Activated naive CD4-positive, alpha-beta T cell (primary cell): Measurements from ENCODE around the gene SDK2.

Experiments used
- DNase-seq, 4 experiments: peaks; one replicate each; lab custom pipeline; 2025; lab: John Stamatoyannopoulos, UW

Gene SDK2

GRCh38 chr17:73506470-73507435 is 137.5 kb downstream of the SDK2 start:
- no peak for DNase-seq

- no peak for DNase-seq
Measured at GRCh38 chr17:73503560-73503959, 140.7 kb downstream of the SDK2 start.

GRCh38 chr17:73500414-73500999 is 143.7 kb downstream of the SDK2 start:
- no peak for DNase-seq

- no peak for DNase-seq
Measured at GRCh38 chr17:73498886-73499554, 145.2 kb downstream of the SDK2 start.

GRCh38 chr17:73498176-73498575 is 146.1 kb downstream of the SDK2 start:
- no peak for DNase-seq

GRCh38 chr17:73497721-73498120 is 146.5 kb downstream of the SDK2 start:
- no peak for DNase-seq

- no peak for DNase-seq
Measured at GRCh38 chr17:73496232-73496631, 148.0 kb downstream of the SDK2 start.

- DNase-seq: no peak
Measured at GRCh38 chr17:73495641-73496040, 148.6 kb downstream of the SDK2 start.

GRCh38 chr17:73494950-73495349 is 149.3 kb downstream of the SDK2 start:
- no peak for DNase-seq

GRCh38 chr17:73493956-73494926 is 150.0 kb downstream of the SDK2 start:
- DNase-seq: no peak

GRCh38 chr17:73492821-73493814 is 151.1 kb downstream of the SDK2 start:
- DNase-seq: no peak

- no peak for DNase-seq
Measured at GRCh38 chr17:73492125-73492820, 152.0 kb downstream of the SDK2 start.

- no peak for DNase-seq
Measured at GRCh38 chr17:73491648-73492047, 152.6 kb downstream of the SDK2 start.

GRCh38 chr17:73490851-73491250 is 153.4 kb downstream of the SDK2 start:
- no peak for DNase-seq

- no peak for DNase-seq
Measured at GRCh38 chr17:73489991-73490390, 154.3 kb downstream of the SDK2 start.

GRCh38 chr17:73489333-73489732 is 154.9 kb downstream of the SDK2 start:
- DNase-seq: no peak

GRCh38 chr17:73485130-73485529 is 159.1 kb downstream of the SDK2 start:
- no peak for DNase-seq

- no peak for DNase-seq
Measured at GRCh38 chr17:73482894-73483293, 161.4 kb downstream of the SDK2 start.

- no peak for DNase-seq
Measured at GRCh38 chr17:73482251-73482716, 162.0 kb downstream of the SDK2 start.

- DNase-seq: no peak
Measured at GRCh38 chr17:73481676-73482075, 162.6 kb downstream of the SDK2 start.
